GM18517 (cell line): ENCODE results near the gene TNS1.

Experiments
- ATAC-seq: cut with Tn5 transposase; IDR thresholded peaks from one replicate; pipeline ENCODE4 v1.9.1; 2021; ENCODE audit warnings: mild to moderate bottlenecking, moderate library complexity; ENCODE audit not compliant: unreplicated experiment

The TNS1 gene

DNA sequence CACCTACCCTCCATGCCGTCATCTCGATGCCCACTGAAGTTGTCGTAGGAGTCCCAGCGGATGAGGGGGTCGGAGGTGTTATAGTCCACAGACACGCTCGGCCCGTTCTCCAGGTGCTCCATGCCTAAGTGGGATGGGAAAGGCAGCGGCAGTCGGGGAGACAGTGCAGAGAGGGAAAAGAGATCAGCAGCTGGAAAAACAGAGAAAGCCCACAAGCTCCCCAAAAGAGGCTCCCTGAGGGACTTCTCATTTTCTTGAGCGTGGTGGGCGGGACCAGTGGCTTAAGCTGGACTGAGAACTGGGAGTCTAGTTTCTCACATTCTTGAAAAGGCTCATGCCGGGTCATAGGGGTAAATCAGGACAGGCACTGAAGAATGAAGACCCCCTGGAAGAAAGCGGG, 121.9 kb downstream of the TNS1 start:
- no peak for ATAC-seq

DNA sequence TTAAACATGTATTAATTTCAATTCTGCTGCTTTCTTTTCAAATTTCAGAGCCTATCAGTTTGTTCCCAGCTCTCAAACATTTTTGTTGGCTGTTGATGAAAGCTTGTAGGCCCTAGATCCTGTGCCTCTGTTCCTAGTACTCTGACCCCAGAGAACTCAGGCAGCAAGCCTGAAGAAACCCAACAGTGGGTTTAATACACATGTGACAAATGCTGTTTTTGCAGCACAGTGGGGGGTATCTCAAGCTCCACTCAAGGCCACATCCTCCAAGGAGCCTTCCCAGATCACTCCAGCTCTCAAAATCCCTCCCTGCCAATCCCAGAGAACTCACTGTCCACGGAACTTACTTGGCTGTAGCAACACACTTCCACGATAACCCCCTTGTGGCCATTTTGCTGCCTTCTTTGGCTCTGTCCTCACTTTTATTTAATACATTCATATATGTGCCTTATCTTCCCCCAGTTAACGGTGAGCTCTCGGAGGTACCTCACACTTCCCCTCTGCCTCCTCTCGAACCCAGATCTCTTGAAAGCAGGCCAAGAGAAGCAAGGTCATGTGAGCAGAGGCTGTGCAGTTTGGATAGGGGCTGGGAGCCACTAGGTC, 122.4 kb downstream of the TNS1 start:
- ATAC-seq: no peak

DNA sequence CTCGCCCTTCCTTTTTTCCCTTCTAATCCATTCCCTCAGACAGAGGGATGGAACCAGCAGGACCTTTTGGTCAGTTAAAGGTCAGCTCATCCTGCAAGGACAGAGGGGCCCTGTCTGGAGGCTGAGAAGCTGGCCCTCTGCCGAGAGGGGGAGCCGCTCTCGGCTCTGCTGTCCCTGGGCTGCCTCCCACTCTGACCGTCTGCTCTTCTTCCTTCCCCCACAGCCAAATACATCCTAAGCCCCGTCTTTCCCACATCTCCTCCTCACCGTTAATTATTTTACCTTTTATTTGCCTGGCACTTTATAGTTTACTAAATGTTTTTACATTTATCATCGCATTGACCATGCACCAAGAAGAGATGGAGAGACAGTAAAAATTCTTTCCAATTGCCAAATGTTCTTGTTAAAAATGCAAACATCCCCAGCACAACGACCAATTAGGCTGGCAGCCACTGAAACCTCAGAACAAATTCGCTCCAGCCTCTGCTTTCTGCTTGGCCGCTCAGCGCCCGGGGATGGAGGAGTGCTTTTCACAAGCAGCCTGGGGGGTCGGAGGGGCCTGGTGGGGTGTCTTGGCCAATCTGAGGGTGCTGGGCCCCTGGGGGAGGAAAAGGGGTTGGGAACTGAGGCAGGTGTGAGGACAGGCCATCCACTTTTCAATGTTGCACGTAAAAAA, 123.7 kb downstream of the TNS1 start:
- ATAC-seq: no peak

DNA sequence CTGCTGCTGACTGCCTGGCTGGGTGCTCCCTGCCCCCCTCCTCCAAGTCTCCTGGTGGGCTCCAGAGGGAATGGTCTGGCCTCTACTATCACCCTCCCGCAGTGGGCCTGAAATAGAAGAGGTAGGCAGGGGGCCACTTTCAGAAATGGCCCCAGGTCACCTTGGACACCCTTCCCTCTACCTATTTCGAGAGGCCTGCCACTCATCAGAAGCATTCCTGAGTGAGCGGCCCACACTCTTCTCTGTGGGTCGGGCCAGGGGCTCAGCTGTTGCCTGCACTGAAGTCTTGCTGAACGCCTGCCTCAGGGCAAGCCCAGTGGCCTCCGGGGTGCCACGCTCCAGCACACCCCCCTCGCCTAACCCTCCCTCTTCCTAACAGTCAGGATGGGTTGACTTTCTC, 124.9 kb downstream of the TNS1 start:
- ATAC-seq: no peak

DNA sequence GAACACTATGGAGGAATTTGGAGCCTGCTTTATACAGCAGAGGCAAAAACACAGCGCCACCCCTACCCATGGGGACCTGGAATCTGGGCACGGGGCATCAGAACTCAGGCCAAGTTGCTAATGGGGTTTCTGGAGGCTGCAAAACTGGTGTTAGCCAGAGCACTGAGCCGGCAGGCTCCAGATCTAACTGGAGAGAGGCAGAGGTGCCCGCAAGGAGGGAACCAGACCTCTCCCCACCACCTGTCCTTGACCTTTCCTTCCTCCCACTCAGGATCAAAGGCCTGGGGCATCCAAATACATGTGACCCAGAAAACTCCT, 126.6 kb downstream of the TNS1 start:
- no peak for ATAC-seq

DNA sequence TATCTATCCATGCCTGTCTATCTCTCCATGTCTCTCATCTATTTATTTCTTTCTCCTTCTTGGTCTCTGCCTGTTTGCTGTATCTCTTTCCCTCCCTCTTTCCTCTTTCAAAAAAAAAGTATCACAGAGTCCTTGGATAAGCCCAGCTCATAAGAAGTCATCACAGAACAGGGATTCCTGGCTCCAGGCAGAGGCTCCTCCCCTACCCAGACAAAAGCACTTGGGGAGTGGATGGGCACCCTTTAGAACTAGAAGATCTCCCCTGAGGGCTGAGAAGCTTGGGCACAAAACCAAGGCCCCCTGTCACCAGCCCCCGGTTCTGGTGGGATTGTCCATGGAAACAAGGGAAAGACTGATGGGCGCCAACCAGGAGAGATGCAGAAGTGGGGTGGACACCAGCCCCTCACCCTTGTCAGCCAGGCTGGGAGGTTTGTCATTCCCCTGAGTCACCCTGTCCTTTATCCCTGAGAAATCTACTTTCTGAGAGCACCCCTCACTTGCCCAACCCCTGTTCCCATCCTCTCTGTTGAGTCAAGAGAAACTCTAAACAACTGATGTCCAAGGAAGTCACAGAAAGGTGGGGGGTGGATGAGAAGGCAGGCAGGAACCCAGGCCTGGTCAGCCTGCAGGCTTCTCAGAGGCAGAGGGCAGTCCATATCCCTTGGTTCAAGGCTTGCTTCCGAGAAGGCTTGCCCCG, 127.1 kb downstream of the TNS1 start:
- no peak for ATAC-seq

DNA sequence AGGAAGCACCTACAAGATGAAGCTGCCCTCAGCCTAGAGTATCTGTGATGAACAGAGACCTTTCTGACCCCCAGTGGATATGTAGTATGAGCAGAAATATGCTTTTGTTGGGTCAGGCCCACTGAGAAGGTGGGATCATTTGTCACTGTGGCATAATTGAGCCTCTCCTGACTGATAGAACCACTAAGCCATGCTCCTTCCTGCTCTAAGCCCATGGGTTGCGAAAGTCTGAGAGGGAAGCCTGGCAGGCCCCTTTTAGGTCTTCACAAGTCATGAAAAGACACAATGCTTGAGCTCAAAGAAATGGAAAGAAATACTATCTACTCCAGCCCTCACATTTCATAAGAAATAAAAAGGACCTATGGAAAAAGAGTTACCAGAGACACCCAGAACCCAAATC, 127.7 kb downstream of the TNS1 start:
- no peak for ATAC-seq

DNA sequence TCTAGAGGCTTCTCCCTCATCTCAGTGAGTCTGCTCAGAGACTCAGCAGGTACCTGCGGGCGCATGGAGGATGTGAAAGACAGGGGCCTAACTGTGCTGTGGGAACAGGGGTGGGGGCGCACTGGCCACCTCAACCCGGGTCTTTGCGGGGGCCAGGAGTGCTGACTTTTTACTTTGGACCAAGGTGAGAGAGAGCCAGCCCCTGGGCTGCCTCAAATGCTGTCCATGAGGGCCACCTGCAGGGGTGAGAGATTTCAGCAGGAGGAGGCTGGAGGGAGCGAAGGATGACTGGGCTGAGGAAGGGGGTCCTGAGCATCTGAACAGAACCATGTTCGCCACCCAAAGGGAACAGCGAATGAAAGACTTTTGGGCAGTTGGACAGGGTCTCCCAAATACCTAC, 129.4 kb downstream of the TNS1 start:
- no peak for ATAC-seq

DNA sequence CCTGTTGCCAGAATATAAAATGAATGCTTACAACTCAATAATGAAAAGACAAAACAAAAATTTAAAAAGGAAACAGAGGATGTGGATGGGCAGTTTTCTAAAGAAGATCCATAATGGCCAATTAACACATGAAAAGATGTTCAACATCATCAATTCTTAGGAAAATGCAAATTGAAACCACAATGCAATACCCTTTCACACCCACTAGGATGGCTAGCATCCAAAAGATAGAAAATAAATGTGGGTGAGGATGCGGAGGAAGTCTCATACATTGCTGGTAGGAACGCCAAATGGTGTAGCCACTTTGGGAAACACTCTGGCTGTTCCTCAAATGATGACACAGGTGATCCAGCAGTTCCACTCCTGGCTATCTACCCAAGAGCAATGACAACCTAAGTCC, 130.5 kb downstream of the TNS1 start:
- no peak for ATAC-seq

DNA sequence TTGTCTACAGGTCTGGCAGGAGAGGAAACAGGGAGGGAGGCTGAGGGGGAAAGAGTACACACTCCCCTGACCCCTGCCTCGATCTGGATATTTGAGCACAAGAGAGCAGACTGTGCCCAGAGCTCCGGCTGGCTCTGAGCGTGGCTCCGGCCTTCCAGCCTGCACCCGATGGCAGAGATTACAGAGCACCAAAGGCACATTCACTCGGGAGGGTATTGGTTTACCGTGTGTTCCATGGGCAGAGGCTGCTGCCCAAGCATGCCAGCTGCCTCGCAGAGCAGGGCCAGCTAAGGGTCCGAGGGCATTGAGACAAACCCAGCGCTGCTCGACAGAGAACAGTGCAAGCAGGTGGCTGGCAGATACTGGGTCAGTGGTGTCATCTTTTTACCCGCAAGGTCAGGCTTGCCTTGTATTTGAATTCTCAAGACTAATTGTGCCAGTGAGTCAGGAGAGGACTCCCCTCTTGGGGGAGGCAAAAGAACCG, 132.2 kb downstream of the TNS1 start:
- ATAC-seq: no peak

DNA sequence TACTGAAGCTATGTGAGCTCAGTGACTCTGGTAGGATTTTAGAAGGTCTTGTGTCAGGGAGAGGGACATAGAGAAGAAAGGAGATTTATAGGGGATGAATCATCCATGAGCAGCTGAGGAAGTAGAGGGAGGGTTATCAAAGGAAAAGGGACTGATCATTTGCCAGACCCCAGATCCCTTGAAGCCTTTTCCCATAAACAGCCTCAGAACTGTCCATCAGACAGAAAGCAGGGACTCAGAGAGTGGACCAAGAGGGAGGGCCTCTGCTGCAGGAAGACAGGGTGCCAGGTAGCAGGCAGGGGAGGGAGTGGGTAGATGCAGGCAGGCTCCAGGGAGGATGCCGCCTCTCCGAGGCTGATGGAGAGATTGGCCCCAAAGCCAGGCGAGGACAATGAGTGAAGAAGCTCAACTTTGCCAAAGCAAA, 133.9 kb downstream of the TNS1 start:
- ATAC-seq: no peak

DNA sequence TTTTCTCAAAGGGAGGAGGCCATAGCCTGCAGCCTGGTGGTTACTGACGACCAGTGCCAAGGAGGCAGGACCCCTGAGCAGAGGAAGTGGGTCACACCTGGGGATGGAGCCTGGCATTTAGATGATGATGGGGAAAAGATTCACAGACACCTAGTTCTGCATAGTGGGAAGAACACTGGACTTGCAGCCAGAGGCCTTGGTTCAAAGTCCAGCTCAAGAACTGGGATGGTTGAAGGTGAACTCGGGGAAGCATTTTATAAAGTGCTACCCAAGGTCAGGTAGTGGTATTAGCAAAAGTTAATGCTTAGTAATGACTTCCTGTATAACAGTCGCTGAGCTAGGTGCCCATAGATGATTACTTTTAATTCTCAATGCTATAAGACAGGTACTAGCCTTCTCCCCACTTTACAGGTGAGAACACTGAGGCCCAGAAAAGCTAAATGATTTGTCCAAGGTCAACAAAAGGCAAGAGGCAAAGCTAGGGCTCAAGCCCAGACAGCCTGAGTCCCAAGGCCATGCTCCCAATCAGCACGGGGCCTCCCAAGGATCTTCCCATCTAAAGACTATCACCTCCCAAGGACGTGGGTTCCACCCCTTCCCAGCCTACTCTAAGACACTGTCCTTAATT, 134.4 kb downstream of the TNS1 start:
- no peak for ATAC-seq

DNA sequence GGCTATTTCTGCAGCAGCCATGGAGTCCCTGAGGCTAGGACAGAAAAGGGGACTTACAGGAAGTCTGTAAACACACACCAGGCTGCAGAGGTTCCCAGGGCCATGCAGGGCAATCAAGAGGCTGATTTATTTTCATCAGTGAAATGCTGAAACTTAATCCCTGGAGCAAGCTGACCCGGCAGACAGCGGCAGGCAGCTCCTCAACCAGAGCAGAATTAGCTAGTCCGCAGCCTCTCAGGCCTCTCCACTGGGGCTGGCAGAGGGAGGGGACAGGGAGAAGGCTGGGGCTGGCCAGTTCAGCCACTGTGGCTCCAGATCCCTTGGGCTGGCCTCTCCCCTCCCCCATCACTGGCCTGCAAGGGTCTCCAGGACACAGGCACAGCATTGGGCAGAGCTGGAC, 136.3 kb downstream of the TNS1 start:
- ATAC-seq: no peak

DNA sequence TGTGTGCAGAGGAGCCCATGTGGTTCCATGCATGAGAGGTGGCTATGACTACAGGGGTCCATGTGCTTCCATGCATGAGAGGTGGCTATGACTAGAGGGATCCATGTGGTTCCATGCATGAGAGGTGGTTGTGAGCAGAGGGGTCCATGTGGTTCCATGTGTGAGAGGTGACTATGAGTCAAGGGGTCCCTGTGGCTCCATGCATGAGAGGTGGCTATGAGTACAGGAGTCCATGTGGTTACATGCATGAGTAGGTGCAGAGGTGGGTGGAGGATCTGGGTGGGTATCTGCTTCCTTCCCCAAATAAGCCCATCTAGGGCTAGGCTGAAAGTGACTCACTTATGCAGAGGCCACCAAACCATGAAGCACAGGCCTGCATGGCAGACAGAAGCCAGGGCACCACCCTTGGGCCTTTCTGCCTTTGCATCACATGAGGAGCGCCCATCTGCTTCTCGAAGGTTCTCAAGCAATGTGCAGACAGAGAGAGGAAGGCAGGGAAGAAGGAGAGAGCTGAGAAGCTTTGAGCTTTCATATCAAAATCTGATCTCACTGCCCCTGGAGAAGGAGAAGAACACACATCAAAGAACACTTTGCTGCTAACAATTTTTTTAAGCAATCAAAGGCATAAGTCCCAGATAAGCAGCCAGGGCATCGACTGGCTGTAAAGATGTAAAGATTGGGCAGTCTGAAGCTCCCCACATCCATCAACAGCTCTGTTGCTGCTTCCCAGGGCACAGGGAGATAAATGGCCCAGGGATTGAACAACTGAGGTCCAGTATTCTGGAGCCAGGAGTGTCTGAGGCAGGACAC, 137.6 kb downstream of the TNS1 start:
- no peak for ATAC-seq

DNA sequence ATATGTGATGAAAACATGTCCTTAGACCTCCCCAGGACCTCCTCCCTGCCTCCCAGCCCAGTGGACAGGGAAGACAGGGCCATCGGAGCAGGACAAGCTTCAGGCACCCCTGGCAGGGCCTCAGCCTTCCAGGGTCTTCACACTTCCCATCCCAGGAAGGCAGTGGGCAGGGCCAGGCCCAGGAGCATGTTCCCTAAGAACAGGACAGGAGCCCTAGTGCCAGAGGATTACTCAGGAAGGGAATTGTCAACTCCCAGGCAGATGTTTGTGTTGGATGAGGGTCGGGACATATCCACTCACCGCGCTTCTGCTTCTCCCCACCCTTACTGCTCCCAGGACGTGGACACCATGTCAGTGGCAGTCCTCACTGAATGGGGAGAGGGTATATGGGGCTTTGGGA, 138.9 kb downstream of the TNS1 start:
- ATAC-seq: no peak

DNA sequence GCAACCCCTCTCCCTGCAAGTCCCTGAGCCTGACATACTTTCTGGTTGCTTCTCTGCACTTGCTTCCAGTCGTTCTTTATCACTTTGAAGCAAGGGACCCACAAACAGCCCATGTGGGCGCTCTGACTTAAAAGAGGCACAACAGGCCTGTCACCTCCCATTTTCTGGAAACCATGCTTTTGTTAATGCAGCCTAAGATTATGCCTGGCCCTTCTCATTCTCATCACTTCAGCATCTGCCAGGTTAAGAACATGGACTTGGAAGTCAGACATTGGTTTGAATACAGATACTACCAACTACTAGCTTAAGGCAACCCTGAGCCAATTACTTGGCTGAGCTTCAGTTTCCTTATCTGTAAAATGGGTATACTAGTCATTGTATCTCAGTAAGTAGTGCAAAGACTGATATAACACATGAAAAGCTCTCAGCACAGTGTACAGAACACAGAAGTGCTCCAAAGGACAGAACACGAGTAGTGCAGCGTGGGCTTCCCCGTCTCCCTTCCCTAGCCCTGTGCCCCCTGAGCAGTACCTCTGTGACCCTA, 141.4 kb downstream of the TNS1 start:
- ATAC-seq: no peak

DNA sequence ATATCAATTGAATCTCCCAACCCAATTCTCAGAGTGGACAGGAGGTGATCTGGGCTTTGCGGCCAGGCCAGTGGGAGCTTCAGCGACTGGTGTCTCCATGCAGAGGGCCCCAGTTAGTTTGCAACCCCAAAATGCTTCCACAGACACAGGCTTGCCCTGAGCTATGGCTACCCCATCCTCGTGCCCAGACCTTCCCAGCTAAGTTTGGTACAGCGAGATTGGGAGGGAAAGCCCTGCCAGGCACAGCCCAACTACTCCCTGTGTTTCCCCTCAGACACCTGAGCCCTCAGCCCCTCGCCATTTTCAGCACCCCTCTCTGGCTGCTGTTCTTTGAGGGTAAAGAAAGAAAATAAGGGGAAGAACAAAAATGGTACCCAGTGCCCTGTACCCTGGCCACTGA, 142.9 kb downstream of the TNS1 start:
- ATAC-seq: no peak

DNA sequence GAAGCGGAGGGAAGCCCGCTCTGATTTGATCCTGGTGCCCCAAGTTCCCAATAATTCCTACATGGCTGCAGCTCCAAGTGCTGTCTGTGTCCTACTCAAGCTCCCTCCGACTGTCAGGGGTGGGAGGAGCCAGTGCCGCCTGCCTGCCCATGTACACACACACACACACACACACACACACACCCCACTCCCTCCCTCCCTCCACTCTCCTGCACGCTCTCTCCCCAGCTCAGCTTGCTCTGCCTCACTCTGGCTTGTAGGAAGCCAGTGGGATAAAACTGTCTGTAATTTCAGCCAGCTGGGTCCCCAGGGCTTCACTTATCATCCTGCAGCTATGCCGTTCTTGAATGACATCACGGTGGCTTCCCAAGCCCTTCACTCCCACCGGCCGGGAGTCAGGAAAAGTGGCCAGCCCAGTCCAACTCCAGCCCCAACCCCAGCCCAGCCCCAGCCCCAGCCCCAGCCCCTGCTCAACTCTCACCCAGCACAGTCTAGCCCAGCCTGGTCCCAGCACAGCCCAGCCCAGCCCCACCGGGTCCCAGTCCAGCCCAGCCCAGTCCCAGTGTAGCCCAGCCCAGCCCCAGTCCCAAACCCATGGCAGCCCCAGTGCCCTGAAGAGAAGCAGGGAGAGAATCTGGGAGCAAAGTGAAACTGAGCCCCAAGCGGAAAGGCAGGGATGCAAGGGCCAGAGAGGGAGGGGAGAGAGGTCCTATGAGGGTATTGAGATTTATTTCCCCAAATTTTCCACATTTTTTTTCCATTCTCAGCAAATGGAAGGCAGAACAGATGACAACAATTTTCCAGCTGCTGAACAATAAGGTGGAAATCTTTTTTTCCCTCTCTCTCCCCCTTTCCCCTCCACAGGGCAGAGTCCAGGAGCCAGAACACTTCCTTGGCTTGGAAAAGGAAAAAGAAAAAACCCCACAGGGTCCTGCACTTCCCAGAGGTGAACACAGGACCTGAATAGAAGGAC, 144.0 kb downstream of the TNS1 start:
- ATAC-seq: no peak

DNA sequence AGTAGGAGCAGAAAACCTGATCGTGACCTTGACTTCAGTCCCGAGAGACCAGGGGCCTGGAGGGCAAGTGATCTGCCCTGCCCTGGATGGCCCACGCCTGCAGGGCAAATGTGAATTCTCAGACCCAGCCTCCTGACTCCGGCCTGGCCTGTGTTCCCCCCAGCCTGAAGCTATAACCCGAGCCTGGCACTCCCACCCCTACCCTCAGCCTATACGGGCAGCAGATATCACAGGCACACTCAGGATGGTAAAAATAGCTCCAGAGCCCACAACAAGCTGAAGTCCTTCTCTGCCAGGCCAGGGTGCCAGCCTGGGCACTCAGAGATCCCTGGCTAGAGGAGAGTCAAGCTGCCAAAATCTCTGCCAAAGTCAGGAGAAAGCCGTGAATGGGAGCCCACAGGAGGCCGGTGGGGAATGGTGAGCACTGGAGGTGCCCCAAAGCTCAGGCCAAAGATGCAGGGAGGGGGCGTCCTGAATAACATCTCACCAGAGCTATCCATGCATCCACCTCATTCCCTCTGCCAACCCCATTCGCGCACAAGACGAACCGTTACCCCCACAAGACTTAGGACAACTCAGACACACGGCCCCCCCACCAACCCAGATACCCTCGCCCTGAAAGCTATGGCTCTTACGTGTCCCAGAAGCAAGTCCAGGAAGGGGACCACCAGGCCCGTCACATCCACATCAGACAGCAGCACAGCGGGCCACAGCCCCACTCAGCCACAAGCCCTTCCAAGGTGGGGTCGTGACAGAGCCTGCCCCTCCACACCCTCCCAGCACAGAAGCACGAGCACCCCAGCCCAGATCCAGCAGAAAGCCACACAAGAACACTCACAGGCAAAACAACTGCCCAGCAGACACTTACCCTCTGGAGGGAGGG, 144.9 kb downstream of the TNS1 start:
- ATAC-seq: no peak
